ENCODE data around the gene OR10W1.

OR10W1 gene, protein sequence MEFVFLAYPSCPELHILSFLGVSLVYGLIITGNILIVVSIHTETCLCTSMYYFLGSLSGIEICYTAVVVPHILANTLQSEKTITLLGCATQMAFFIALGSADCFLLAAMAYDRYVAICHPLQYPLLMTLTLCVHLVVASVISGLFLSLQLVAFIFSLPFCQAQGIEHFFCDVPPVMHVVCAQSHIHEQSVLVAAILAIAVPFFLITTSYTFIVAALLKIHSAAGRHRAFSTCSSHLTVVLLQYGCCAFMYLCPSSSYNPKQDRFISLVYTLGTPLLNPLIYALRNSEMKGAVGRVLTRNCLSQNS

GRCh38 chr11:58268142-58268541, at the start of gene OR10W1:
Gene OR10W1, minus strand, starts transcription at chr11:58268260. Its CDS starts 402 bp downstream, at chr11:58267858.
- DNase-seq = no peak

- no peak for DNase-seq
Observed at GRCh38 chr11:58316142-58316541, 48.1 kb upstream of the OR10W1 start.

GRCh38 chr11:58301576-58301975, 33.5 kb upstream of the OR10W1 start:
- no peak for DNase-seq

DNA sequence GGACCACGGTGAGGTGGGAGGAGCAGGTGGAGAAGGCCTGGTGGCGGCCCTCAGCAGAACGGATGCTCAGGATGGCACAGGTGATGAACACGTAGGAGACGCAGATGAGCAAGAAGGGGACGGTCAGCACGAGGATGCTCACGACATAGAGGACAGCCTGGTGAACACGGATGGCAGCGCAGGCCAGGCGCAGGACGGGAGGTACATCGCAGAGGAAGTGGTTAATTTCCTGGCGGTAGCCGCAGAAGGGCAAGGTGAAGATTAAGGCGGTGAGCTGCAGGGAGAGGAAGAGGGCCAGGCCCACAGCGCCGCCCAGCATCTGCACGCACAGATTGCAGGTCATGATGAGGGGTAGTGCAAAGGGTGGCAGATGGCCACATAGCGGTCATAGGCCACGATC, 24.0 kb upstream of the OR10W1 start:
- DNase-seq = no peak

DNA sequence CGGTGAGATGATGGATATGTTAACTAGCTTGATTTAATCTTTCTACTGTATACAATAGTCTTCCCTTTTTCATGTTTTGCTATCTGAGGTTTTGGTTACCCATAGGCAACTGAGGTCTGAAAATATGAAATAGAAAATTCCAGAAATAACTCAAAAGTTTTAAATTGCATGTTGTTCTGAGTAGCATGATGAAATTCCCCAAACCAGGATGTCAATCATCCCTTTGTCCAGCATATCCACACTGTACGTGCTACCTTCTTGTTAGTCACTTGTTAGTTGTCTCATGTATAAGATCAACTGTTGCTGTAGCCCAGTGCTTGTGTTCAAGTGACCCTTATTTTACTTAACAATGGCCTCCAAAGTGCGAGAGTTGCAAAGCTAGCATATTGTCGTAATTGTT, 21.2 kb upstream of the OR10W1 start:
- no peak for DNase-seq

- no peak for DNase-seq
Observed at GRCh38 chr11:58286249-58286648, 18.2 kb upstream of the OR10W1 start.

GRCh38 chr11:58285483-58286040, 17.5 kb upstream of the OR10W1 start:
- no peak for DNase-seq

GRCh38 chr11:58276151-58276550, 8.1 kb upstream of the OR10W1 start:
- no peak for DNase-seq

DNA sequence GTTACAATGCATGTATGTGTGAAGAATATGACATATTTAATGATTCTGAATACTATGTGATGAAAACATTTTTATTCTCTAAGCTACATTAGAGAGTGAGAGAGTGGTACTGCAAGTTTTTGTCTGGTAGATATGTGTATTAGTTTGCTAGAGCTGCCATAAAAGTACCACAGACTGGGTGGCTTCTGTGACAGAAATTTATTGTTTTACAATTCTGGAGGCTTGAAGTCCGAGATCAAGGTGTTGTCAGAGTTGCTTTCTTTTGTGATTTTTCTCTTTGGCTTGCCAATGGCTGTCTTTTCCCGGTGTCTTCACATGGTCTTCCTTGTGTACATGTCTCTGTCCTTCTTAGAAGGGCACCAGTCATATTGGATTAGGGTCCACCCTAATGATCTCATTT, 6.9 kb upstream of the OR10W1 start:
- no peak for DNase-seq

- DNase-seq = no peak
Observed at GRCh38 chr11:58259983-58260382, 8.1 kb downstream of the OR10W1 start.

DNA sequence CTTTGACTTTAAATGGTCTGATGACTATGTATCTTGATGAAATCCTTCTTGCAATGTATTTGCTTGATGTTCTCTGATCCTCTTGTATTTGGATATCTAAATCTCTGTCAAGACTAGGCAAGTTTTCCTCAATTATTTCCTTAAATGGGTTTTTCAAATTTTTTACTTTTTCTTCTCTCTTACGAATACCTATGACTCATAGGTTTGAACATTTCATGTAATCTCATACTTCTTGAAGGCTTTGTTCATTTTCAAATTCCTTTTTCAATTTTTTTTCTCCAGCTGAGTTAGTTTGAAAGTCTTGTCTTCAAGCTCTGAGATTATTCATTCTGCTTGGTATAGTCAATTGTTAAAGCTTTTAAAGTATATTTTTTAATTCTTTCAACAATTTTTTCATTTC, 13.1 kb downstream of the OR10W1 start:
- no peak for DNase-seq

DNA sequence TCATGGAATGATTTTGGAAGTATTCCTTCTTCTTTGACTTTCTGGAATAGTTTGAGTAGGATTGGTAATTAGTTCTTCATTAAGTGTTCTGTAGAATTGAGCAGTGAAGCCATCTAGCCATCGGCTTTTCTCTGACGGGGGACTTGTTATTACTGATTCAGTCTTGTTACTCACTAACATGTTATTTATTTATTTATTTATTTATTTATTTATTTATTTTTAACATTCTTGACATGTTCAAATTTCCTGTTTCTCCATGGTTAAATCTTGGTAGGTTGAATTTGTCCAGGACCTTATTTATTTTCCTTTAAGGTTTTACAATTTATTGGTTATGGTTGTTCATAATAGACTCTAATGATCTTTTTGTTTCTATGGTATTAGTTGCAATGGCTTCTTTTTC, 24.1 kb downstream of the OR10W1 start:
- DNase-seq = no peak

GRCh38 chr11:58227956-58228615, 40.0 kb downstream of the OR10W1 start:
- no peak for DNase-seq

GRCh38 chr11:58222721-58223120, 45.3 kb downstream of the OR10W1 start:
- DNase-seq = no peak
